GM10248 (cell line): ENCODE measurements around the gene PRAC1.

Experiments
- CTCF ChIA-PET: fragments of 300-600 bp; sonication (Branson Sonifier 250); formaldehyde crosslinking; extraction: SDS; loops from one replicate; lab custom pipeline; 2021; ENCODE audit warnings: antibody characterized with exemption; lab: Yijun Ruan, JAX
- POLR2A ChIA-PET: fragments of 350-650 bp; sonication (Branson Sonifier 250); formaldehyde crosslinking; extraction: SDS; loops from one replicate; lab custom pipeline; 2020; ENCODE audit warnings: antibody characterized with exemption; lab: Yijun Ruan, JAX
- DNase-seq: peaks from one replicate; pipeline ENCODE4 v3.0.0; 2012; ENCODE audit errors: extremely low spot score
- TF ChIP-seq, protein P1 (sequence below): IDR thresholded peaks from 2 replicates; pipeline ENCODE4 v1.5.1; 2012; ENCODE audit warnings: mild to moderate bottlenecking, low read depth; ENCODE audit errors: extremely low read depth, missing control alignments, control extremely low read depth

PRAC1 gene

DNA sequence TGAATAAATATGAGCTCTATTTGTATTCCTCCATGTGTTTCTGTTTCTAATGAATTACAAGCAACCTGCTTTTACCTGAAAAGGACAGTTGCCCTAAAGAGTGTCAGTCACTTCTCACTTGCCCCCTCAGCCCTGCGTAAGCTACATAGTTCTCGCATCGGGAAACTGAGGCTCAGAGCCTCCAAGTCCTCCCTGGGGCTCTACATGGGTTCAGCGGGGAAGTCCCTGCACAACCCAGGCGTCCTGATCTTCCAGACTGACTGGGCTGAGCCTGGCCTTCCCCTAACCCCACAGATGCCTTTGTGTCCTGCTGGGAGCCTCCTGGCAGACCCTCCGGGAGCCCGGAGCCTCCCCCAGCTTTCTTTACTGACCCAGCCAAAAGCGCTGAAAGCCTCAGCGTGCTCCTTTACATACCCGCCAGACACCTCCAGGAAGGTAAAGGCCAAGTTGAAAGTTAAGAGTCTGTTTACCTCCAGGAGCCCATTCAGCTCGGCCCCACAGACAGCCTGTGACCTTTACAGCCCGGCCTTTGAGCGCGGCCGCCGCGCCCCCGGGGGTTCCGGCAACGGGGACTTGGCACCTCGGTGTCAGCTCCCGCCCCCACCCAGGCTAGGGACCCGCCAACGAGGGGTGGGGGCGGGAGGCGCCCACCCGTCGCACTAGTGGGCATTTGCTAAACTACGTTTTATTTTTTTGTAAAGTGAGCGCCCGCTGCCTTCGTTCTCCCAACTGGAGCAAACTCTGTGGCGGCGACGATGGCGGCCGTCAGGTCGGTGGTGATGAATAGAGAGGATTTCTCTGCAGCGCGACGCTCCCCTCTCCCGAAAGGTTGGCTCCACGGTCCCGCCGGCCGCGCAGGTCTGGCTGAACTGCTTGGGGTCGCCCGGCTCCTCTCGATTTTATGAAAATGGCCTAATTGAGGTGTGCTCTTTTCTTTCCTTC, 10.6 kb upstream of the PRAC1 start:
- ChIA-PET CTCF (interaction anchor here (0.8 to 6.7 kb wide), 8 partner anchors 8 to 299 kb away, joined by 3 to 47 read pairs (median 5); no protein-coding TSS in a partner anchor), POLR2A (no interaction called here)
- TF ChIP-seq, protein P1, sequence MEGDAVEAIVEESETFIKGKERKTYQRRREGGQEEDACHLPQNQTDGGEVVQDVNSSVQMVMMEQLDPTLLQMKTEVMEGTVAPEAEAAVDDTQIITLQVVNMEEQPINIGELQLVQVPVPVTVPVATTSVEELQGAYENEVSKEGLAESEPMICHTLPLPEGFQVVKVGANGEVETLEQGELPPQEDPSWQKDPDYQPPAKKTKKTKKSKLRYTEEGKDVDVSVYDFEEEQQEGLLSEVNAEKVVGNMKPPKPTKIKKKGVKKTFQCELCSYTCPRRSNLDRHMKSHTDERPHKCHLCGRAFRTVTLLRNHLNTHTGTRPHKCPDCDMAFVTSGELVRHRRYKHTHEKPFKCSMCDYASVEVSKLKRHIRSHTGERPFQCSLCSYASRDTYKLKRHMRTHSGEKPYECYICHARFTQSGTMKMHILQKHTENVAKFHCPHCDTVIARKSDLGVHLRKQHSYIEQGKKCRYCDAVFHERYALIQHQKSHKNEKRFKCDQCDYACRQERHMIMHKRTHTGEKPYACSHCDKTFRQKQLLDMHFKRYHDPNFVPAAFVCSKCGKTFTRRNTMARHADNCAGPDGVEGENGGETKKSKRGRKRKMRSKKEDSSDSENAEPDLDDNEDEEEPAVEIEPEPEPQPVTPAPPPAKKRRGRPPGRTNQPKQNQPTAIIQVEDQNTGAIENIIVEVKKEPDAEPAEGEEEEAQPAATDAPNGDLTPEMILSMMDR, result no peak
- DNase-seq, result no peak

DNA sequence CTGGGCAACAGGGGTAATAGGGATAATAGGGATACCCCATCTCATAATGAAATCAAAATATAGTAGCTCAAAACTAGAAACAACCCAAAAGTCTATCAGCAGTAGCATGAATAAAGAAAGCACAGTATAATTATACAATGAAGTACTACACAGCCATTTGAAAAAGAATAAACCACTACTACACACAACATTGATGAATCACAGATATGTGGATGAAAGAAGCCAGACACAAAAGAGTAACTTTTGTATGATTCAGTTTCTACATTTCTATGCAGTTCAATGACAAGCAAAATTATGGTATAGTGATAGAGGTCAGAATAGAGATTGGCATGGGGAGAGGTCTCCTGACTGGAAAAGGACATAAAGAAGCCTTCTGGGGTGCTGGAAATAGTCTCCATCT, 9.0 kb upstream of the PRAC1 start:
- TF ChIP-seq, protein P1, result no peak
- CTCF ChIA-PET, result interaction anchor here (2.4 to 15.4 kb wide), 2 partner anchors 152 to 301 kb away, joined by 5 to 166 read pairs; no protein-coding TSS in a partner anchor

DNA sequence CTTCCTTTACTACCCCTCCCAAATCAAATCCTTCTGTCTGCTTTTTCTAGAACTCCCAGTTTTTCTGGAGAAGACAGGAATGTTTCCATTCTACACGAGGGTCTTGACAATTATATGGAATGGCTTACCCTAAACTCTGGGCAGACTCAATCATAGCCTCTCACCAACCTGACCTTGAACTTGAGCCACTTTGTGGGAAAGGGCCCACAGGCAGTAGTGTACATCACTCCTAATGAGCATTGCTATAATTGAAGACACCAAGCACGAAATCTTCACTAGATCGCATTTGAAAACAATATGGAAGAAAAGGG, 7.9 kb upstream of the PRAC1 start:
- TF ChIP-seq, protein P1, result no peak
- ChIA-PET CTCF (interaction anchor here (15.4 kb wide), 1 partner anchor 153 kb away, joined by 166 read pairs; no protein-coding TSS in a partner anchor), POLR2A (no interaction called here)
- no peak for DNase-seq

More for the DNA sequence above, 9.0 kb upstream of the PRAC1 start:
- POLR2A ChIA-PET, result interaction anchor here (0.6 kb wide), 1 partner anchor 20 kb away, joined by 3 read pairs; no protein-coding TSS in a partner anchor
- no peak for DNase-seq

DNA sequence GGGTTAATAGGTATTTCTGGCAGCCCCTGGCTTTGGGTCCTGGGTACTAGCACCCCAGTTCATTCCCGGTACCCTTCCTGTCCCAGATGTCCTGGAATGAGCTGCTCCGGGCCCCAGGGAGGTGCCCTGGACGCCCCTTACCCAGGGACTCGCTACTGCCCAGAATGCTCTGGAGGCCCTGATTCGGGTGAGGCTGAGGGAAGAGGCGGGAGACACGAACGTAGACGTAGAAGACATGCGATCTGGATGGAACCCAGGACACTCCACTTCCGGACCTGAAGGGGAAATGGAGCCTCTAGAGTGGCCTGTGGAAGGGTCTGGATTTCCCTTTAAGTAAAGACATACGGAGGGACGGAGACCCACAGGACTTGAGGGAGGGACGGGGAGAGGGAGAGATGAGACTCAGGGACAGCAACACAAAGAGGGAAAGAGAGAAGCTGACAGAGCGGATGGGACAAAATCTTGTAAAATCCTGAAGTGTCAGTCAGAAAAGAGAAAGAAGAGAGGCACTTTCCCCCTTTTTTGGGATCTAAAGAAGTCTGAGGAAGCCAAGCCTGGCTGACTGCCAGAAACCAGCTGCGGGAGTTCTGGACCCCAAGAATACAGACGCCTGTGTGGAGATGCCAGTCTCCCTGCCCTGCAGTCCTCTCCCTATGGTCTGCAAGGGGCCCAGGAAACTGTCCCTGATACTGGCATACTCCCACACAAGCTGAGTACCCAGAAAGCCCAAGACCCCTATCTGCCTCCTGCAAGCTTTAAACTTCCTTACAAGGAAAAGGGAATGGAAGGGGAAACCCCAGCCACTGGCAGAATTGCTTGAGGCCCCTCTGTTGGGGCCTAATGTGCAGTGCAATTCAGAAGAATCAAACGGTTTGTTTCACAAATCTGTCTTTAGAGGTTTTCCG, 7.3 kb upstream of the PRAC1 start:
- CTCF ChIA-PET, result interaction anchor here (0.7 to 15.4 kb wide), 3 partner anchors 8 to 154 kb away, joined by 3 to 166 read pairs (median 54); no protein-coding TSS in a partner anchor
- TF ChIP-seq, protein P1, result no peak
- no peak for DNase-seq
- POLR2A ChIA-PET, result no interaction called here

DNA sequence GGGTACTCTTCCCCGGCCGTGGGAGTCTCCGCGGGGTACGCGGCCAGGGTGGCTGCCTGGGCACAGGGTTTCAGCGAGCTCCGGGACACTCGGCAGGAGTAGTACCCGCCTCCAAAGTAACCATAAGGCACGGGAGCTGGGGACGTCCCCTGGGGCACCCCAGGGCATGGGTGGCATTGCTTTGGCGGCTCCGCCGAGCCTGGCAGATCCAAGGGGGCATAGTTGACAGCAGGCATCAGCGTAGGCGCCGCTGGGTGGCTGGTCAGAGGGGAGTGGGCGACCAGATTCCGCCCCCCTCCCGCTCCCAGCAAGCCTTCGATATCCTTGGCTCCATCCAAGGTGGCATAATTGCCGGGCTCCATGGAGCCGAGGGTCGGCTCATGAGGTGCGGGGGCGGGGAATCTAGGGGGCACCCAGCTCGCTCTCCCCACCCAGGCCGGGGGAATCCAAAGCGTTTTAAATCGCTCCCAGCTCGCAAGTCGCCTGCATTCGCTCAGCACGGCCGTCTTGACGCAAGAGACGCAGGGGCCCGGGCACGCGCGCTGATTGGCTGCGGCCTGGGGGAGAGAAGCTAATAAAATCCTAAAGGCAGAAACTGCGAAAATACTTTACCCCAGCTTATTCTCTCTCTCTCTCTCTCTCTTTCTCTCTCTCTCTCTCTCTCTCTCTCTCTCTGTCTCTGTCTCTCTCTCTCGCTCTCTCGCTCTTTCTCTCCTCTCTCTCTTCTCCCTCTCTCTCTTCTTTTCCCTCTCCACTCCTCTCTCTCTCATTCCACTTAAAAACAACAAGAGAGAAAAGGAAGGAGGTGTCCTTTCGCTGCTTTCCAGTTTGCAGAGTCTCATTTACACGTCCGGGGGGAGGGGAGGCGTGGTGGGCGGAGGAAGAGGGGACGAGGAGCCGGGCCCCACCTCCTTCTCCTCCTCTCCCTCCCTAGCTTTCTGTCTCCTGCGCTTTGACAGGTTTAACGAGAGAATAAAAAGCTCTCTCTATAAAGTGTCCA, 6.2 kb upstream of the PRAC1 start, which contains the start of gene HOXB13:
Gene HOXB13 (minus strand): TSS at position 519 of the 1,000 bp plus-strand sequence. CDS start 157 bp downstream, at position 362.
- ChIA-PET CTCF (interaction anchor here (1.0 to 15.4 kb wide), 5 partner anchors 9 to 155 kb away, joined by 3 to 166 read pairs (median 4); no protein-coding TSS in a partner anchor), POLR2A (no interaction called here)
- TF ChIP-seq, protein P1, result no peak
- no peak for DNase-seq
